SU-DHL-6 (cell line): ENCODE data around the gene ZMYND11.

Experiments
- H2AFZ ChIP-seq: fragments of 200-600 bp; sonication (generic); 2 replicates; pipeline ENCODE4 v1.6.1; 2014; ENCODE audit warnings: low read depth, mild to moderate bottlenecking, moderate library complexity, mixed read lengths, antibody characterized with exemption, low read length; ENCODE audit not compliant: severe bottlenecking
- H3F3A ChIP-seq: fragments of 200-600 bp; shearing (Covaris generic); 2 replicates; pipeline ENCODE4 v1.6.0; 2016; ENCODE audit warnings: antibody characterized with exemption, mild to moderate bottlenecking; ENCODE audit not compliant: insufficient read depth
- H3K27ac ChIP-seq: fragments of 200-600 bp; sonication (generic); 2 replicates; pipeline ENCODE4 v1.5.1; 2016; ENCODE audit warnings: low read depth, mild to moderate bottlenecking, low read length, moderate library complexity, mixed read lengths
- H3K27me3 ChIP-seq: fragments of 200-600 bp; sonication (generic), shearing (Covaris generic); 2 replicates; pipeline ENCODE4 v1.6.0; 2014; ENCODE audit warnings: mild to moderate bottlenecking, low read length
- H3K36me3 ChIP-seq: fragments of 200-600 bp; sonication (generic); 2 replicates; pipeline ENCODE4 v1.6.1; 2014; ENCODE audit warnings: mild to moderate bottlenecking, low read length, mixed read lengths
- H3K4me2 ChIP-seq: fragments of 300-600, 200-600 bp; shearing (Covaris generic), sonication (generic); 2 replicates; pipeline ENCODE4 v1.6.0; 2014; ENCODE audit warnings: low read length, low read depth, mild to moderate bottlenecking; ENCODE audit not compliant: poor library complexity, severe bottlenecking
- H3K4me3 ChIP-seq: fragments of 200-600 bp; sonication (generic); 2 replicates; pipeline ENCODE4 v1.5.1; 2014; ENCODE audit warnings: antibody characterized with exemption, low read length, mild to moderate bottlenecking, mixed read lengths; ENCODE audit not compliant: insufficient read depth, poor library complexity, severe bottlenecking
- H3K79me2 ChIP-seq: fragments of 200-600 bp; sonication (generic); 2 replicates; pipeline ENCODE4 v1.6.1; 2014; ENCODE audit warnings: mild to moderate bottlenecking, low read length, moderate library complexity; ENCODE audit not compliant: insufficient read depth
- H3K9ac ChIP-seq: fragments of 200-600 bp; sonication (generic); 2 replicates; pipeline ENCODE4 v1.7.0; 2014; ENCODE audit warnings: mild to moderate bottlenecking, low read length
- H3K9me2 ChIP-seq: fragments of 200-600 bp; sonication (generic); replicated peaks from 2 replicates; pipeline ENCODE4 v1.6.1; 2014; ENCODE audit warnings: low read length; ENCODE audit not compliant: insufficient read depth
- H3K9me3 ChIP-seq: fragments of 200-600 bp; sonication (generic); 2 replicates; pipeline ENCODE4 v1.6.1; 2014; ENCODE audit warnings: low read length, mixed read lengths; ENCODE audit not compliant: insufficient read depth
- H4K20me1 ChIP-seq: fragments of 200-600 bp; sonication (generic); 2 replicates; pipeline ENCODE4 v1.6.1; 2014; ENCODE audit warnings: low read depth, mild to moderate bottlenecking, antibody characterized with exemption, low read length, moderate library complexity, mixed read lengths
- CTCF ChIP-seq: fragments of 200-600 bp; sonication (generic); IDR thresholded peaks from one replicate; pipeline ENCODE4 v1.5.1; 2017; ENCODE audit warnings: antibody characterized with exemption, mild to moderate bottlenecking, low read length, moderate library complexity; ENCODE audit not compliant: insufficient read depth, poor library complexity, severe bottlenecking
- EZH2phosphoT487 ChIP-seq: fragments of 200-600 bp; sonication (generic), shearing (Covaris generic); conservative IDR thresholded peaks from 2 replicates; pipeline ENCODE4 v1.6.1; 2018; ENCODE audit warnings: mild to moderate bottlenecking, antibody characterized with exemption, low read length, moderate library complexity, mixed read lengths

Gene ZMYND11

GRCh38 chr10:266974-267425 lies 131.7 kb downstream of the ZMYND11 start:
- no peak overlapping the region for H3K4me2 ChIP-seq
- no peaks in the 10 kb centered on the region for H3K9me2 ChIP-seq
- H3K9me3 ChIP-seq, result no peaks in the 10 kb centered on the region
- H3K4me3 ChIP-seq, result no peak overlapping the region
- no peak overlapping the region for H2AFZ ChIP-seq
- H3K27ac ChIP-seq, result no peak overlapping the region
- H3K9ac ChIP-seq, result no peak overlapping the region
- no peaks in the 10 kb centered on the region for H4K20me1 ChIP-seq
- TF ChIP-seq EZH2phosphoT487 (no peak), CTCF (no peak)
- H3K79me2 ChIP-seq, result no peaks in the 10 kb centered on the region
- H3K27me3 ChIP-seq, result no peaks in the 10 kb centered on the region
- H3F3A ChIP-seq, result no peaks in the 10 kb centered on the region
- H3K36me3 ChIP-seq, result no peaks in the 10 kb centered on the region

- no peaks in the 10 kb centered on the region for H3K9me3 ChIP-seq
- H3K9me2 ChIP-seq, result no peaks in the 10 kb centered on the region
- no peak overlapping the region for H3K27ac ChIP-seq
- H3K9ac ChIP-seq, result no peak overlapping the region
- no peak overlapping the region for H2AFZ ChIP-seq
- H3K36me3 ChIP-seq, result no peaks in the 10 kb centered on the region
- no peaks in the 10 kb centered on the region for H3F3A ChIP-seq
- H3K4me3 ChIP-seq, result no peak overlapping the region
- H4K20me1 ChIP-seq, result no peaks in the 10 kb centered on the region
- no peak for TF ChIP-seq EZH2phosphoT487
- no peak for TF ChIP-seq CTCF
- H3K4me2 ChIP-seq, result no peak overlapping the region
- no peaks in the 10 kb centered on the region for H3K79me2 ChIP-seq
- no peaks in the 10 kb centered on the region for H3K27me3 ChIP-seq
Observed at GRCh38 chr10:267705-268104, 132.4 kb downstream of the ZMYND11 start.

GRCh38 chr10:269440-270074 lies 134.3 kb downstream of the ZMYND11 start:
- H3K79me2 ChIP-seq, result no peaks in the 10 kb centered on the region
- H4K20me1 ChIP-seq, result no peaks in the 10 kb centered on the region
- H3K27ac ChIP-seq, result no peak overlapping the region
- TF ChIP-seq EZH2phosphoT487 (no peak), CTCF (no peak)
- H3K36me3 ChIP-seq, result no peaks in the 10 kb centered on the region
- H2AFZ ChIP-seq, result no peak overlapping the region
- no peaks in the 10 kb centered on the region for H3F3A ChIP-seq
- no peaks in the 10 kb centered on the region for H3K9me3 ChIP-seq
- no peak overlapping the region for H3K4me2 ChIP-seq
- H3K27me3 ChIP-seq, result no peaks in the 10 kb centered on the region
- no peak overlapping the region for H3K4me3 ChIP-seq
- H3K9me2 ChIP-seq, result no peaks in the 10 kb centered on the region
- no peak overlapping the region for H3K9ac ChIP-seq
